ENCODE data around the gene ACMSD.
"Not testable (repeated sequence)": the region's sequence is repeated elsewhere in the genome, so short reads cannot be mapped to it uniquely, and the experiment has no call there.

Gene ACMSD

GRCh38 chr2:134842930-134843490 lies 4.6 kb downstream of the ACMSD start:
- Histone ChIP-seq H3K4me3 (ENCODE audit: low read depth in 1 of 2, low read length in 1 of 2) (no peak overlapping the region), H3K27ac (no peak overlapping the region), H3K36me3 (no peaks in the 10 kb centered on the region), H3K9me3 (no peaks in the 10 kb centered on the region), H3K4me1 (ENCODE audit: control insufficient read depth in 1 of 2, insufficient read depth in 1 of 2, low read depth in 1 of 2, low read length in 1 of 2) (no peaks in the 10 kb centered on the region), H3K27me3 (no peaks in the 10 kb centered on the region)
- TF ChIP-seq CTCF (IDR thresholded peaks at IDR 0.05), result no peak

- H3K27me3 ChIP-seq, result no peaks in the 10 kb centered on the region
- no peak overlapping the region for H3K27ac ChIP-seq
- no peaks in the 10 kb centered on the region for H3K9me3 ChIP-seq
- no peaks in the 10 kb centered on the region for H3K36me3 ChIP-seq
- H3K4me3 ChIP-seq (ENCODE audit: low read depth in 1 of 2, low read length in 1 of 2), result no peak overlapping the region
- no peak for TF ChIP-seq CTCF (IDR thresholded peaks at IDR 0.05)
- H3K4me1 ChIP-seq (ENCODE audit: control insufficient read depth in 1 of 2, insufficient read depth in 1 of 2, low read depth in 1 of 2, low read length in 1 of 2), result no peaks in the 10 kb centered on the region
These were observed 5.6 kb downstream of the ACMSD start for GRCh38 chr2:134843968-134844367.

DNA sequence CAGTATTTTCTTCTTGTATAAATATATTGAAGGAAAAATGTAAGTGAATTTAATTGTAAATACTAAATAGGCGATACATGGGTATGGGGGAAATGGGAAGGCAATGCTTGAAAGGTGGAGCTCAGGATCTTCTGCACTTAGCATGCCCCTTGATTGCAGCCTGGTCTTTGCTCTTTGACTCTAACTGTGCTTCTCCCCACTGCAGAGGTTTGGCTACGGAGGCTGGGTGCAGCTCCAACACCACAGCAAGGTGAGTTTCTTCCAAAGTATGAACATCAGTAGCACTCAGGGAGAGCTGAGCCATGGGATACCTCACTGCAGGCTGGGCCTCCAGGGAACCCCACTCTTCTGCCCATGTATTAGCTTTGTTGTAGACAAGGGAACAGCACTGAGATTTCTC lies 6.6 kb downstream of the ACMSD start:
- no peaks in the 10 kb centered on the region for H3K4me1 ChIP-seq (ENCODE audit: control insufficient read depth in 1 of 2, insufficient read depth in 1 of 2, low read depth in 1 of 2, low read length in 1 of 2)
- H3K36me3 ChIP-seq, result no peaks in the 10 kb centered on the region
- H3K9me3 ChIP-seq, result no peaks in the 10 kb centered on the region
- H3K4me3 ChIP-seq (ENCODE audit: low read depth in 1 of 2, low read length in 1 of 2), result no peak overlapping the region
- no peak overlapping the region for H3K27ac ChIP-seq
- H3K27me3 ChIP-seq, result no peaks in the 10 kb centered on the region
- no peak for TF ChIP-seq CTCF (IDR thresholded peaks at IDR 0.05)

DNA sequence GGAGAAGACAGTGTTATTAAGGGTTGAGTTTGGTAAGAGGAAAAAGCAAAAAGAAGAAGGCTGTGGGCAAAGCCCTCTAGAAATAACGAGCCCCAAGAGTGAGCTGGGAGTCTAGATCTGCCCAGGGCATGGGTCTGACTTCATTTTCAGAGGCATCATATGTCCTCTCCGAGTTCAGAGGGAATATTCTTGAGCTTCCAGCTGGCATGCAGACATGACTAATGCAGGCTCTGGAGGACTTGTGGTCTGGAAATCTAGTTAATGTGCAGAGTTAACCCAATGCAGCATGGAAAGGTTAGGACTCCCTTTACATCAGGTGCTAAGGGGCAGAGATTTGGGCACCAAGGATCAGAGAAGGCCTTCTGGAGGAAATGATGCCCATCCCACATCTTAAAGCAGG lies 7.3 kb downstream of the ACMSD start:
- Histone ChIP-seq H3K27ac (no peak overlapping the region), H3K4me3 (ENCODE audit: low read depth in 1 of 2, low read length in 1 of 2) (no peak overlapping the region), H3K4me1 (ENCODE audit: control insufficient read depth in 1 of 2, insufficient read depth in 1 of 2, low read depth in 1 of 2, low read length in 1 of 2) (no peaks in the 10 kb centered on the region), H3K27me3 (no peaks in the 10 kb centered on the region), H3K9me3 (no peaks in the 10 kb centered on the region), H3K36me3 (no peaks in the 10 kb centered on the region)
- no peak for TF ChIP-seq CTCF (IDR thresholded peaks at IDR 0.05)

- Histone ChIP-seq H3K36me3 (no peaks in the 10 kb centered on the region), H3K4me1 (ENCODE audit: control insufficient read depth in 1 of 2, insufficient read depth in 1 of 2, low read depth in 1 of 2, low read length in 1 of 2) (no peaks in the 10 kb centered on the region), H3K4me3 (ENCODE audit: low read depth in 1 of 2, low read length in 1 of 2) (no peak overlapping the region), H3K27me3 (no peaks in the 10 kb centered on the region), H3K27ac (no peak overlapping the region), H3K9me3 (no peaks in the 10 kb centered on the region)
- no peak for TF ChIP-seq CTCF (IDR thresholded peaks at IDR 0.05)
These were observed 7.8 kb downstream of the ACMSD start for GRCh38 chr2:134846213-134846612.

DNA sequence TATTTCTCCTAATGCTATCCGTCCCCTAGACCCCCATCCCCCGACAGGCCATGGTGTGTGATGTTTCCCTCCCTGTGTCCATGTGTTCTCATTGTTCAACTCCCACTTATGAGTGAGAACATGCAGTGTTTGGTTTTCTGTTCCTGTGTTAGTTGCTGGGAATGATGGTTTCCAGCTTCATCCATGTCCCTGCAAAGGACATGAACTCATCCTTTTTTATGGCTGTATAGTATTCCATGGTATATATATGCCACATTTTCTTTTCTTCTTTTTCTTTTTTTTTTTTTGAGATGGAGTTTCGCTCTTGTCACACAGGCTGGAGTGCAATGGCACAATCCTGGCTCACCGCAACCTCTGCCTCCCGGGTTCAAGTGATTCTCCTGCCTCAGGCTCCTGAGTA lies 9.2 kb downstream of the ACMSD start:
- not testable (repeated sequence) for H3K27me3 ChIP-seq; H3K36me3 ChIP-seq; H3K9me3 ChIP-seq; H3K4me3 ChIP-seq (ENCODE audit: low read depth in 1 of 2, low read length in 1 of 2); H3K4me1 ChIP-seq (ENCODE audit: control insufficient read depth in 1 of 2, insufficient read depth in 1 of 2, low read depth in 1 of 2, low read length in 1 of 2); H3K27ac ChIP-seq
